Measurements from ENCODE around the gene RARA. TPM values are rescaled to one million over a fixed set of nuclear protein-coding genes. Genes with fewer than 3 reads are reported as not detected.

Gene RARA
- total RNA-seq, 6 experiments from 2014 or later = 27.1 to 32.2 (median 28.8) TPM

DNA sequence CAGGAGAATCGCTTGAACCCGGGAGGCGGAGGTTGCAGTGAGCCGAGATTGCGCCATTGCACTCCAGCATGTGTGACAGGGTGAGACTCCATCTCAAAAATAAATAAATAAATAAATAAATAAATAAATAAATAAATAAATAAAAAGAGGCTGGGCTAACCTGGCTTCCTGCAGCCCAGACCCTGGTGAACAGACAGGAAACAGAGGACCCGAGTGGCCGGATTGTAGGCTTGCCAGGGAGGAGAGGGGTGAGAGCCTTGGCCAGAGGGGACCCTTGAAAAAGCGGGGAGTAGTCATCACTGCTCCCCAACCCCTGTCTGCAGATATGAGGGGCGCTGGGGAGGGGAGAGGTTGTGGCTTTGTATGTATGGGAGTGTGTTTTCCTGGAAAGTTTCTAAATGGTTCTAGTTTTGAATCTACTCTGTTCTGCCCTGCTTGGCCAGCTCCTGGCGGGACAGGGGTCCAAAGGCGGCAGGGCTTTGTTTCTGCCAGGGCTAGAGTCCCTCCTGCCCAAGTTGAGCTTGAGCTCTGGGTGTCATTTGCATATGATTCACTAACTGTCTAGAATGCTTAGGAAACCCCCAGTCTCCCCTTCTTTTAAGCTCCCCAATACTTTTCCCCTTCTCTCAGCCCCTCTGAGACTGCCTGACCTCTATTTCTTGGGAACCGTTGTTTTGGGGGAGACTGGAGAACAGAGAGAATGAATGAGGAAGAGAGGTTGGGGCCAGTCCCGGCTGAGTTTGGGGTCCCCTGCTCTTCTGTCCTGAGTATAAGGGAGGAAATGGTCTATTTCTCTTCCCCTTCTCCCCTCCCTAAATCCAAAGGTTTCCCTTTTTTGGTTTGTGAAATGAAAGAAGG, 16.4 kb downstream of the RARA start:
- Mint-ChIP-seq H3K27ac (peak overlapping the region; percentile 64), H3K36me3 (ENCODE audit: low read depth) (no peaks in the 10 kb centered on the region), H3K4me3 (no peak overlapping the region), H3K27me3 (ENCODE audit: insufficient read depth) (peaks cover 1% of the 10 kb centered on the region; the same call in 1 of the 2 replicates), H3K4me1 (ENCODE audit: low read depth) (peaks cover 82% of the 10 kb centered on the region), H3K9me3 (no peaks in the 10 kb centered on the region)
- TF ChIP-seq, protein P1, sequence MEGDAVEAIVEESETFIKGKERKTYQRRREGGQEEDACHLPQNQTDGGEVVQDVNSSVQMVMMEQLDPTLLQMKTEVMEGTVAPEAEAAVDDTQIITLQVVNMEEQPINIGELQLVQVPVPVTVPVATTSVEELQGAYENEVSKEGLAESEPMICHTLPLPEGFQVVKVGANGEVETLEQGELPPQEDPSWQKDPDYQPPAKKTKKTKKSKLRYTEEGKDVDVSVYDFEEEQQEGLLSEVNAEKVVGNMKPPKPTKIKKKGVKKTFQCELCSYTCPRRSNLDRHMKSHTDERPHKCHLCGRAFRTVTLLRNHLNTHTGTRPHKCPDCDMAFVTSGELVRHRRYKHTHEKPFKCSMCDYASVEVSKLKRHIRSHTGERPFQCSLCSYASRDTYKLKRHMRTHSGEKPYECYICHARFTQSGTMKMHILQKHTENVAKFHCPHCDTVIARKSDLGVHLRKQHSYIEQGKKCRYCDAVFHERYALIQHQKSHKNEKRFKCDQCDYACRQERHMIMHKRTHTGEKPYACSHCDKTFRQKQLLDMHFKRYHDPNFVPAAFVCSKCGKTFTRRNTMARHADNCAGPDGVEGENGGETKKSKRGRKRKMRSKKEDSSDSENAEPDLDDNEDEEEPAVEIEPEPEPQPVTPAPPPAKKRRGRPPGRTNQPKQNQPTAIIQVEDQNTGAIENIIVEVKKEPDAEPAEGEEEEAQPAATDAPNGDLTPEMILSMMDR (IDR thresholded peaks at IDR 0.05) = no peak
- DNase-seq = no peak

DNA sequence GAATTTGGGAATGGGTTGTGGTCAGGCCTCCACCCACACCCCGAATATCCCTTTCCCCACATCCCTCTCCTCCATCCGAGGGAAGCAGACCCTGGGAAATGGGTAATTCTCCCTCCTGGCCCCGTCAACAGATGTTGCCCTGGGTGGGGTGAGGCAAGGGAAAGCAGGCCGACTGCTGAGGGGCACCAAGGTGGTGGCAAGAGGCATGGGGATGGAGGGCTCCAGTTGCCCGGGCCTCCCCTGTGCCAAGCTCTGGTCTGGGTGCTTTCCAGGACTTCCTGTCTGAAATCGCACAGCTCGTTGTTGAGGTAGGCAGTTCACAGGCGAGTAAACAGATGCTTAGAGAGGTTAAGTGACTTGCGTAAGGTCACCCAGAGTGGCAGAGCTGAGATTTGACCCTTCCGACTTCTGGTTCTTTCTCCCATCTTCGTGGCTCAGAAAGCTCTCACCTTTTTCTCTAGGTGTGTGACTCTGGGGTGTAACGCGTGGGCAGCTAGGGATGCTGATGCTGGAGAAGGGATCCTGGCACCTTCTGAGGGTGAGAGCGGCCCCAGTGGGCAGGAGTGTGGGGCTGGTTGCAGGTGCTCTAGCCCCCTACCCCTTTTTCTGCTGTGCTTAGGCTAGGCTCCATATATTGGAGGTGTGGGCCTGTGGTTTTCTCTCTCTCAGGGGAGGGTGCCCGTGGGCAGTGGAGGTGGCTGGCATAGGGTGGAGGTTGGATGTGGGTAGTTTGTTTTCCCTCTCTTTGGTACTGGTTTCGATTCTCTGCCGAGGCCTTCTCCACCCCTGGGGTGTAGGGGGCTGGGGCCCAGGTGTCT, 17.2 kb downstream of the RARA start:
- TF ChIP-seq, protein P1 (IDR thresholded peaks at IDR 0.05) = no peak
- Mint-ChIP-seq H3K9me3 (no peaks in the 10 kb centered on the region), H3K27me3 (ENCODE audit: insufficient read depth) (peaks cover 1% of the 10 kb centered on the region; the same call in 1 of the 2 replicates), H3K4me3 (no peak overlapping the region), H3K27ac (peak overlapping the region; percentile 28), H3K4me1 (ENCODE audit: low read depth) (peaks cover 82% of the 10 kb centered on the region), H3K36me3 (ENCODE audit: low read depth) (peaks cover 2% of the 10 kb centered on the region; the same call in 1 of the 2 replicates)
- DNase-seq = no peak

DNA sequence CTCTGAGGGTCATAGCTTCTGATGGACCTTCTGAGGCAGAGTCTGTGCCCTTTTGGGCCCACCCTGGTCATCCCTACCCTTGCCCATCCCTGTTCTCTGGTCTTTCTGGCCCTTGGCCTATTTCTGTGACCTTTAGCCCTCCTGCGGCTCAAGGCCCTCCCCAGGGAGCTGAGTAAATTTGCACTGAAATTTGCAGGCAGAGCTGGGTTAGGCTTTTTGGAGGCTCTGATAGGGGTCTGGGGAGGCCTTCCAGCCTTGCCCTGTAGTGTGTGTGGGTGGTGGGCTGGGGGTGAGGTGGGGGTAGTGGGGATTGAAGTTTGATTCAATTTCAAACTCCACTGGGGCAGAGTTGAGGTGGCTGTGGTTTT, 17.8 kb downstream of the RARA start:
- Mint-ChIP-seq H3K27ac (no peak overlapping the region; the same call in 1 of the 2 replicates), H3K27me3 (ENCODE audit: insufficient read depth) (peaks cover 1% of the 10 kb centered on the region; the same call in 1 of the 2 replicates), H3K4me3 (no peak overlapping the region), H3K4me1 (ENCODE audit: low read depth) (peaks cover 82% of the 10 kb centered on the region), H3K36me3 (ENCODE audit: low read depth) (peaks cover 6% of the 10 kb centered on the region; the same call in 1 of the 2 replicates), H3K9me3 (no peaks in the 10 kb centered on the region)
- TF ChIP-seq, protein P1 (IDR thresholded peaks at IDR 0.05) = no peak
- DNase-seq = no peak

DNA sequence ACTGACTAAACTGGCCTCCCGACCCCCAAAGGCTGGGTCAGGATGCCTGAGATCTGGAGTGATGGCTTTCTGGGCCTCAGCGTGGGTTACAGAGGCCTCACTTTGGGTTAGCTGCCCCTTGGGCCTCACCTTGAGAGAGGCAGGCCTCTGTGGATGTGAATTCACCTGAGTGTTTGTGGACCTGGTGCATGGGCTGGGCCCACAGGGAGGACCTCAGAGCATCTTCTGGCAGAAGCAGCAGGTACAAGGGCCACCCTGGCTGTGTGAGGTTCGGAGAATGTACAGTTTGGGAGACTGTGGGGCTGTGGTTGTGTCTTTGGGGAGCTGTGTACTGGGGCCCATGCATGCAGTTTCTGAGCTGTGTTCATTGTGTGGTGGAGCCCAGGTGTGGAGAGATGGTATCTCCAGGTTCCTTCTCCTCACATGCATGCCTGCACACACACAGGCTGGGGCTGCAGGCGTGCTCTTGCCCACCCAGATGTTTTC, 18.3 kb downstream of the RARA start:
- no peak for DNase-seq
- TF ChIP-seq, protein P1 (IDR thresholded peaks at IDR 0.05) = no peak
- H3K27ac Mint-ChIP-seq = peak overlapping the region; percentile 53
- H3K4me3 Mint-ChIP-seq = no peak overlapping the region
- peaks cover 6% of the 10 kb centered on the region; the same call in 1 of the 2 replicates for H3K36me3 Mint-ChIP-seq (ENCODE audit: low read depth)
- peaks cover 82% of the 10 kb centered on the region for H3K4me1 Mint-ChIP-seq (ENCODE audit: low read depth)
- H3K27me3 Mint-ChIP-seq (ENCODE audit: insufficient read depth) = peaks cover 1% of the 10 kb centered on the region; the same call in 1 of the 2 replicates
- H3K9me3 Mint-ChIP-seq = no peaks in the 10 kb centered on the region

DNA sequence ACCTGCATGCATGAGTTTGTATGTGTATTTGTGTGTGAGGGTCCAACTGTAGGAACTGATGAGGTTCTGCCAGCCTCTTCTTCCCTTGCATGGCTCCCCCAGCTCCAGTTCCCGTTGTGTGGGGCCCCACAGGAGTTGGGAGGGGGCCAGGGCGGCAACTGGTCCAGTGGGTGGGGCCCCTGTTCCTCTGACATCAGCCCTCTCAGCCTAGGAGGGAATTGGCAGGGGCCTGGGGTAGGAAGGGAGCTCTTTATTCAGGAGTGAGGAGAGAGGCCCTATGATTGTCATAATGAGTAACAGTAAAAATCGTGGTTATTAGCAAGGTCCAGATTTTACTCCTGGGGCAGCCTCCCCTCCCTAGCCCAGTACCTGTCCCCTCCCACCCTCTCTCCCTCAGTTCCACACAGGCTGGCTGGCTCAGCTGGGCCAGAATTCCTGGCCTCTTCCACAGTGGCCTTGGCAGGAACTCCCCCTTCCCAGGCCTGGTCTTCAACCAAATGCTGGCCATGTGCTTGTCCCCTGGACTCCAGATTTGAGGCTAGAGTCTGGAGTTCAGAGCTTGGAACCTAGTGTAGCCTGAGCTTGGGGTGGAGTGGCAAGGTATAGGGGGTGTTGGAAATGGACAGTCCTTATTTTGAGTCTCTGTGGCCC, 18.9 kb downstream of the RARA start:
- Mint-ChIP-seq H3K36me3 (ENCODE audit: low read depth) (peaks cover 6% of the 10 kb centered on the region; the same call in 1 of the 2 replicates), H3K4me1 (ENCODE audit: low read depth) (peaks cover 82% of the 10 kb centered on the region), H3K9me3 (no peaks in the 10 kb centered on the region)

More for the DNA sequence above, 18.9 kb downstream of the RARA start:
- H3K27ac Mint-ChIP-seq = no peak overlapping the region
- no peak for DNase-seq
- peaks cover 1% of the 10 kb centered on the region; the same call in 1 of the 2 replicates for H3K27me3 Mint-ChIP-seq (ENCODE audit: insufficient read depth)
- no peak overlapping the region for H3K4me3 Mint-ChIP-seq
- TF ChIP-seq, protein P1 (IDR thresholded peaks at IDR 0.05) = no peak
